ENCODE results near the gene TARBP2. TPM values are rescaled to one million over a fixed set of nuclear protein-coding genes. Genes with fewer than 3 reads are reported as not detected.

Gene TARBP2
- polyA plus RNA-seq, 1 of the 3 experiments (the other 2 are of a cell fraction), result 57.8 TPM

DNA sequence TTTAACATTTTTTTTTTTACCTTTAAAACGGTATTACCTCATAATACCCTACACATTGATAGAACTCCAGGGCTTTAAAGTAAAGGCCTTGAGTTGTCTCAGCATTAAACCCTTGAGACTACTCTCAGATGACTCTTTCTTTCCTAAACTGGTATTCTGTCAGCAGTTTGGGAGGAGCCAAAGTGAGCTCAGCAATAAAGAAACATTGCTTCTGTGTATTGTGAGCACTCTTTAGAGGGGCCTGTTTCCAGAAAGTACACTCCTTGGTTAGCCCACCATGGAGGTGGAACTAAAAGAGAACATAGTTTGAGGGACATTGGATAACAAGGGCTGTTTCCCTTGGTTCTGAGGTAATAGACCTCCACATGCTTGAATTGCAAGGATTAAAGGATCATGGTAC lies 22.2 kb upstream of the TARBP2 start:
- no peak for DNase-seq
- peaks cover 97% of the 10 kb centered on the region for H3F3A ChIP-seq (replicated peaks; ENCODE audit: insufficient read depth)
- H3K4me3 ChIP-seq (ENCODE audit: low read depth in 2 of 2, low read length in 1 of 2), result no peak overlapping the region
- no peak overlapping the region for H3K9ac ChIP-seq
- WGBS (ENCODE audit: low lambda C conversion rate), result 43% methylated on average over 1 of the region's 1 CpG
- H3K4me1 ChIP-seq (ENCODE audit: control insufficient read depth in 1 of 2, insufficient read depth in 2 of 2, low read depth in 1 of 2, low read length in 1 of 2), result peaks cover 0 to 5% of the 10 kb centered on the region in 2 experiments; a peak in 2 of 4 replicates
- ChIA-PET CTCF (interaction anchor here (0.8 to 1.8 kb wide), 5 partner anchors 9 to 154 kb away, joined by 3 to 6 read pairs (median 3); no protein-coding TSS in a partner anchor), POLR2A (interaction anchor here (0.6 to 0.8 kb wide), 2 partner anchors 8 to 96 kb away, joined by 3 read pairs; no protein-coding TSS in a partner anchor)
- TF ChIP-seq FOXJ3 (CRISPR knock-in tag; IDR thresholded peaks at IDR 0.05), result no peak
- no peak for TF ChIP-seq TAF1 (IDR thresholded peaks at IDR 0.05; ENCODE audit: borderline replicate concordance, low read depth, low read length)
- no peak for TF ChIP-seq RXRA (IDR thresholded peaks at IDR 0.05; ENCODE audit: borderline replicate concordance, low read depth)
- TF ChIP-seq TCF12 (IDR thresholded peaks at IDR 0.05), result no peak
- TF ChIP-seq MXI1 (IDR thresholded peaks at IDR 0.05; ENCODE audit: low read depth, low read length), result no peak
- TF ChIP-seq GATA2 (CRISPR knock-in tag; IDR thresholded peaks at IDR 0.05), result no peak
- TF ChIP-seq RCOR1 (IDR thresholded peaks at IDR 0.05; ENCODE audit: low read length), result no peak
- no peak for TF ChIP-seq FOXM1 (IDR thresholded peaks at IDR 0.05; ENCODE audit: low read depth)
- TF ChIP-seq TEAD4 (IDR thresholded peaks at IDR 0.05; ENCODE audit: borderline replicate concordance, insufficient read depth), result no peak
- TF ChIP-seq, protein P1, sequence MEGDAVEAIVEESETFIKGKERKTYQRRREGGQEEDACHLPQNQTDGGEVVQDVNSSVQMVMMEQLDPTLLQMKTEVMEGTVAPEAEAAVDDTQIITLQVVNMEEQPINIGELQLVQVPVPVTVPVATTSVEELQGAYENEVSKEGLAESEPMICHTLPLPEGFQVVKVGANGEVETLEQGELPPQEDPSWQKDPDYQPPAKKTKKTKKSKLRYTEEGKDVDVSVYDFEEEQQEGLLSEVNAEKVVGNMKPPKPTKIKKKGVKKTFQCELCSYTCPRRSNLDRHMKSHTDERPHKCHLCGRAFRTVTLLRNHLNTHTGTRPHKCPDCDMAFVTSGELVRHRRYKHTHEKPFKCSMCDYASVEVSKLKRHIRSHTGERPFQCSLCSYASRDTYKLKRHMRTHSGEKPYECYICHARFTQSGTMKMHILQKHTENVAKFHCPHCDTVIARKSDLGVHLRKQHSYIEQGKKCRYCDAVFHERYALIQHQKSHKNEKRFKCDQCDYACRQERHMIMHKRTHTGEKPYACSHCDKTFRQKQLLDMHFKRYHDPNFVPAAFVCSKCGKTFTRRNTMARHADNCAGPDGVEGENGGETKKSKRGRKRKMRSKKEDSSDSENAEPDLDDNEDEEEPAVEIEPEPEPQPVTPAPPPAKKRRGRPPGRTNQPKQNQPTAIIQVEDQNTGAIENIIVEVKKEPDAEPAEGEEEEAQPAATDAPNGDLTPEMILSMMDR (IDR thresholded peaks at IDR 0.05), result no peak
- TF ChIP-seq, protein P2, sequence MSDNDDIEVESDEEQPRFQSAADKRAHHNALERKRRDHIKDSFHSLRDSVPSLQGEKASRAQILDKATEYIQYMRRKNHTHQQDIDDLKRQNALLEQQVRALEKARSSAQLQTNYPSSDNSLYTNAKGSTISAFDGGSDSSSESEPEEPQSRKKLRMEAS (IDR thresholded peaks at IDR 0.05; ENCODE audit: low read depth), result no peak
- TF ChIP-seq NRF1 (IDR thresholded peaks at IDR 0.05; ENCODE audit: low read depth, low read length), result no peak
- TF ChIP-seq GABPA (IDR thresholded peaks at IDR 0.05; ENCODE audit: low read depth), result no peak
- TF ChIP-seq ELF1 (IDR thresholded peaks at IDR 0.05), result no peak
- TF ChIP-seq, protein P3, sequence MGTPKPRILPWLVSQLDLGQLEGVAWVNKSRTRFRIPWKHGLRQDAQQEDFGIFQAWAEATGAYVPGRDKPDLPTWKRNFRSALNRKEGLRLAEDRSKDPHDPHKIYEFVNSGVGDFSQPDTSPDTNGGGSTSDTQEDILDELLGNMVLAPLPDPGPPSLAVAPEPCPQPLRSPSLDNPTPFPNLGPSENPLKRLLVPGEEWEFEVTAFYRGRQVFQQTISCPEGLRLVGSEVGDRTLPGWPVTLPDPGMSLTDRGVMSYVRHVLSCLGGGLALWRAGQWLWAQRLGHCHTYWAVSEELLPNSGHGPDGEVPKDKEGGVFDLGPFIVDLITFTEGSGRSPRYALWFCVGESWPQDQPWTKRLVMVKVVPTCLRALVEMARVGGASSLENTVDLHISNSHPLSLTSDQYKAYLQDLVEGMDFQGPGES (IDR thresholded peaks at IDR 0.05; ENCODE audit: low read depth, low read length), result no peak
- H3K27ac ChIP-seq (ENCODE audit: low read depth in 2 of 2, low read length in 1 of 2), result peak overlapping the region; percentile 39 to 46
- H3K27me3 ChIP-seq (ENCODE audit: insufficient read depth), result no peaks in the 10 kb centered on the region
- peaks cover 96% of the 10 kb centered on the region for H4K20me1 ChIP-seq (ENCODE audit: insufficient read depth)
- no peaks in the 10 kb centered on the region for H3K9me3 ChIP-seq
- H3K36me3 ChIP-seq (replicated peaks in 1 of 2; ENCODE audit: control insufficient read depth in 1 of 2, insufficient read depth in 2 of 2, low read length in 1 of 2), result peaks cover 89 to 95% of the 10 kb centered on the region in 2 experiments
- no peak overlapping the region for H3K4me2 ChIP-seq
- no peak overlapping the region for H2AFZ ChIP-seq (ENCODE audit: low read depth)
- no peaks in the 10 kb centered on the region for H3K9me2 ChIP-seq
- H3K79me2 ChIP-seq (ENCODE audit: insufficient read depth), result peaks cover 59% of the 10 kb centered on the region

DNA sequence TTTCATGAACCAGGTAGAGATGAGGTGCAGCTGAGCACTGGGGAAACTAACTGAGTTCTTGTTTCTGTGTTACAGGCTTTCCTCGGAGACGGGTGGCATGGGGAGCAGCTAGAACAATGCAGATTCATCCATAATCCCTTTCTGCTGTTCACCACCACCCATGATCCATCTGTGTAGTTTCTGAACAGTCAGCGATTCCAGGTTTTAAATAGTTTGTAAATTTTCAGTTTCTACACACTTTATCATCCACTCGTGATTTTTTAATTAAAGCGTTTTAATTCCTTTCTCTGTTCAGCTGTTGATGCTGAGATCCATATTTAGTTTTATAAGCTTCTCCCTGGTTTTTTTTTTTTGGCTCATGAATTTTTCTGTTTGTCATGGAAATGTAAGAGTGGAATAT lies 21.8 kb upstream of the TARBP2 start:
- H4K20me1 ChIP-seq (ENCODE audit: insufficient read depth), result peaks cover 92% of the 10 kb centered on the region
- H3K4me3 ChIP-seq (ENCODE audit: low read depth in 2 of 2, low read length in 1 of 2), result no peak overlapping the region
- peaks cover 54% of the 10 kb centered on the region for H3K79me2 ChIP-seq (ENCODE audit: insufficient read depth)
- CTCF ChIA-PET, result interaction anchor here (0.8 to 1.8 kb wide), 5 partner anchors 9 to 154 kb away, joined by 3 to 6 read pairs (median 3); no protein-coding TSS in a partner anchor
- H3K27ac ChIP-seq (ENCODE audit: low read depth in 2 of 2, low read length in 1 of 2), result peak overlapping the region; percentile 39 to 46
- WGBS (ENCODE audit: low lambda C conversion rate), result 88% methylated on average over 5 of the region's 5 CpGs
- H3K27me3 ChIP-seq (ENCODE audit: insufficient read depth), result no peaks in the 10 kb centered on the region
- no peak overlapping the region for H2AFZ ChIP-seq (ENCODE audit: low read depth)
- no peak overlapping the region for H3K4me2 ChIP-seq
- peaks cover 89 to 95% of the 10 kb centered on the region in 2 experiments for H3K36me3 ChIP-seq (replicated peaks in 1 of 2; ENCODE audit: control insufficient read depth in 1 of 2, insufficient read depth in 2 of 2, low read length in 1 of 2)
- DNase-seq, result no peak
- H3F3A ChIP-seq (replicated peaks; ENCODE audit: insufficient read depth), result peaks cover 97% of the 10 kb centered on the region
- POLR2A ChIA-PET, result no interaction called here
- no peaks in the 10 kb centered on the region for H3K9me2 ChIP-seq
- no peak overlapping the region for H3K9ac ChIP-seq
- H3K4me1 ChIP-seq (ENCODE audit: control insufficient read depth in 1 of 2, insufficient read depth in 2 of 2, low read depth in 1 of 2, low read length in 1 of 2), result peaks cover 0 to 5% of the 10 kb centered on the region in 2 experiments; a peak in 2 of 4 replicates
- no peaks in the 10 kb centered on the region for H3K9me3 ChIP-seq
- TF ChIP-seq EP300 (IDR thresholded peaks at IDR 0.05; ENCODE audit: borderline replicate concordance in 1 of 2, low read depth in 1 of 2, low read length in 1 of 2) (no peak), FOXM1 (IDR thresholded peaks at IDR 0.05; ENCODE audit: low read depth) (no peak), POLR2AphosphoS5 (IDR thresholded peaks at IDR 0.05; ENCODE audit: low read depth, low read length) (no peak), RFX5 (IDR thresholded peaks at IDR 0.05; ENCODE audit: low read length) (no peak), ELF1 (IDR thresholded peaks at IDR 0.05) (no peak), YY1 (IDR thresholded peaks at IDR 0.05; ENCODE audit: low read depth) (no peak), GABPA (IDR thresholded peaks at IDR 0.05; ENCODE audit: low read depth) (no peak)
- TF ChIP-seq, protein P1 (IDR thresholded peaks at IDR 0.05), result no peak
- TF ChIP-seq, protein P3 (IDR thresholded peaks at IDR 0.05; ENCODE audit: low read depth, low read length), result no peak

All from SK-N-SH (cell line).